Liver (tissue), 9 donors: ENCODE measurements around the gene COL15A1. TPM values are rescaled to one million over a fixed set of nuclear protein-coding genes. Genes with fewer than 3 reads are reported as not detected.

Experiments
- DNase-seq: peaks from one replicate; pipeline ENCODE4 v3.0.0-alpha.2; 2017; ENCODE audit warnings: low spot score
- H3K27ac ChIP-seq, 2 donors: one replicate each; pipeline ENCODE4 v1.7.0; 2013; ENCODE audit warnings: inconsistent platforms in 2 of 2, low read length in 2 of 2, control low read depth in 1 of 2, low read depth in 1 of 2, mild to moderate bottlenecking in 1 of 2
- H3K27me3 ChIP-seq, 4 donors: one replicate each; pipeline versions ENCODE4 v1.6.1 to v1.7.0; 2013; ENCODE audit warnings: low read length in 3 of 4, inconsistent platforms in 1 of 4, mild to moderate bottlenecking in 1 of 4, moderate library complexity in 1 of 4; ENCODE audit not compliant: control insufficient read depth in 4 of 4, insufficient read depth in 4 of 4
- H3K36me3 ChIP-seq, 4 donors: one replicate each; pipeline versions ENCODE4 v1.6.1 to v1.7.0; 2013; ENCODE audit warnings: low read length in 3 of 4, mild to moderate bottlenecking in 3 of 4, low read depth in 1 of 4, moderate library complexity in 1 of 4; ENCODE audit not compliant: control insufficient read depth in 4 of 4, insufficient read depth in 3 of 4
- H3K4me1 ChIP-seq, 4 donors: one replicate each; pipeline versions ENCODE4 v1.6.1 to v1.7.0; 2013; ENCODE audit warnings: low read length in 3 of 4, mild to moderate bottlenecking in 3 of 4, moderate library complexity in 1 of 4; ENCODE audit not compliant: control insufficient read depth in 4 of 4, insufficient read depth in 4 of 4
- H3K4me3 ChIP-seq, 3 donors: one replicate each; pipeline versions ENCODE4 v1.6.1 to v1.7.0; 2013; ENCODE audit warnings: low read length in 3 of 3, control low read depth in 1 of 3, low read depth in 1 of 3, mild to moderate bottlenecking in 1 of 3
- H3K9ac ChIP-seq, 2 donors: one replicate each; pipeline ENCODE4 v1.7.0; 2013; ENCODE audit warnings: low read length in 2 of 2, mild to moderate bottlenecking in 2 of 2, moderate library complexity in 2 of 2, control low read depth in 1 of 2, low read depth in 1 of 2
- H3K9me3 ChIP-seq, 4 donors: one replicate each; pipeline versions ENCODE4 v1.6.1 to v1.7.0; 2013; ENCODE audit warnings: low read length in 3 of 4; ENCODE audit not compliant: control insufficient read depth in 4 of 4
- CTCF ChIP-seq: fragments of 150-350 bp; IDR thresholded peaks from 2 replicates; pipeline ENCODE4 v1.5.1; 2017; ENCODE audit warnings: improper control_type of control experiment, low read depth, low read length; ENCODE audit not compliant: missing input control
- EGR1 ChIP-seq, 2 donors: IDR thresholded peaks; 2 replicates each; pipeline ENCODE4 v1.6.1; 2016 to 2018; ENCODE audit warnings: antibody characterized with exemption in 2 of 2, low read depth in 2 of 2
- FOXA1 ChIP-seq: IDR thresholded peaks from 2 replicates; pipeline ENCODE4 v1.6.1; 2016; ENCODE audit warnings: antibody characterized with exemption
- FOXA2 ChIP-seq: IDR thresholded peaks from 2 replicates; pipeline ENCODE4 v1.6.1; 2016; ENCODE audit warnings: antibody characterized with exemption
- GABPA ChIP-seq, 2 donors: IDR thresholded peaks in 1 of 2; conservative IDR thresholded peaks in 1 of 2; 2 replicates each; pipeline ENCODE4 v1.6.1; 2016; ENCODE audit warnings: antibody characterized with exemption in 2 of 2, mild to moderate bottlenecking in 1 of 2, moderate library complexity in 1 of 2
- HNF4A ChIP-seq, 2 donors: conservative IDR thresholded peaks; 2 replicates each; pipeline ENCODE4 v1.6.1; 2016; ENCODE audit warnings: antibody characterized with exemption in 2 of 2, mild to moderate bottlenecking in 2 of 2
- HNF4G ChIP-seq: IDR thresholded peaks from 2 replicates; pipeline ENCODE4 v1.6.1; 2016; ENCODE audit warnings: antibody characterized with exemption
- JUND ChIP-seq, 2 donors: IDR thresholded peaks; 2 replicates each; pipeline ENCODE4 v1.6.1; 2016; ENCODE audit warnings: antibody characterized with exemption in 2 of 2
- NR2F2 ChIP-seq: IDR thresholded peaks from 2 replicates; pipeline ENCODE4 v1.6.1; 2016; ENCODE audit warnings: antibody characterized with exemption
- RAD21 ChIP-seq, 2 donors: IDR thresholded peaks; 2 replicates each; pipeline ENCODE4 v1.6.1; 2016; ENCODE audit warnings: antibody characterized with exemption in 2 of 2, mild to moderate bottlenecking in 2 of 2
- REST ChIP-seq: IDR thresholded peaks from 2 replicates; pipeline ENCODE4 v1.6.1; 2016; ENCODE audit warnings: antibody characterized with exemption, mild to moderate bottlenecking
- RXRA ChIP-seq, 2 donors: IDR thresholded peaks; 2 replicates each; pipeline ENCODE4 v1.6.1; 2017 to 2018; ENCODE audit warnings: antibody characterized with exemption in 2 of 2, mild to moderate bottlenecking in 1 of 2
- SP1 ChIP-seq: IDR thresholded peaks from 2 replicates; pipeline ENCODE4 v1.6.1; 2018; ENCODE audit warnings: antibody characterized with exemption, mild to moderate bottlenecking
- TAF1 ChIP-seq: conservative IDR thresholded peaks from 2 replicates; pipeline ENCODE4 v1.6.1; 2016; ENCODE audit warnings: antibody characterized with exemption, mild to moderate bottlenecking
- YY1 ChIP-seq: IDR thresholded peaks from 2 replicates; pipeline ENCODE4 v1.6.1; 2016; ENCODE audit warnings: antibody characterized with exemption, mild to moderate bottlenecking
- ZBTB33 ChIP-seq: IDR thresholded peaks from 2 replicates; pipeline ENCODE4 v1.6.1; 2016; ENCODE audit warnings: antibody characterized with exemption
- WGBS: extraction: QIAGEN DNeasy Blood & Tissue Kit; methylation state at CpG from one replicate; pipeline ENCODE4 v1.1.7; 2013; 5-methylcytosine and 5-hydroxymethylcytosine counted together
- polyA plus RNA-seq, 2 donors: library from polyadenylated mRNA; stranded (reverse) in 1 of 2; unstranded in 1 of 2; fragments of 200-250 nt in 1 of 2; fragments of >200 nt in 1 of 2; fragmentation: Nextera tagmentation in 1 of 2; extraction: Ambion mirVana in 1 of 2; gene quantifications; one replicate each; pipeline versions ENCODE4 v1.2.1 to v1.2.3, GENCODE V29; 2013 to 2015
- total RNA-seq, 2 donors: library from RNA; depleted of rRNA; stranded (reverse); fragments of >200 nt; gene quantifications; one replicate each; pipeline ENCODE4 v1.2.3, GENCODE V29; 2014
- TF ChIP-seq, protein P1 (sequence below): IDR thresholded peaks from 2 replicates; pipeline ENCODE4 v1.6.1; 2016; ENCODE audit warnings: antibody characterized with exemption
- donor health status: healthy.
- donor health status: healthy.
- donor health status: healthy.
- donor health status: healthy.
- donor health status: healthy.

The COL15A1 gene
- total and polyA plus RNA-seq, 4 donors = 0.10 to 0.42 (median 0.24) TPM

- no peak for TF ChIP-seq GABPA (IDR thresholded peaks at IDR 0.05 in 1 of 2, conservative IDR thresholded peaks at IDR 0.05 in 1 of 2)
- TF ChIP-seq FOXA1 = no peak
- TF ChIP-seq FOXA2 = no peak
- no peak for TF ChIP-seq HNF4G
- no peak for TF ChIP-seq NR2F2
- TF ChIP-seq HNF4A (conservative IDR thresholded peaks at IDR 0.05) = no peak
- no peak for TF ChIP-seq JUND (IDR thresholded peaks at IDR 0.05)
- TF ChIP-seq RXRA (IDR thresholded peaks at IDR 0.05) = no peak
- no peak for TF ChIP-seq CTCF
- TF ChIP-seq YY1 = no peak
- 78% methylated on average over 4 of the region's 4 CpGs for WGBS
These were observed 38.7 kb upstream of the COL15A1 start for GRCh38 chr9:98905015-98905414.

DNA sequence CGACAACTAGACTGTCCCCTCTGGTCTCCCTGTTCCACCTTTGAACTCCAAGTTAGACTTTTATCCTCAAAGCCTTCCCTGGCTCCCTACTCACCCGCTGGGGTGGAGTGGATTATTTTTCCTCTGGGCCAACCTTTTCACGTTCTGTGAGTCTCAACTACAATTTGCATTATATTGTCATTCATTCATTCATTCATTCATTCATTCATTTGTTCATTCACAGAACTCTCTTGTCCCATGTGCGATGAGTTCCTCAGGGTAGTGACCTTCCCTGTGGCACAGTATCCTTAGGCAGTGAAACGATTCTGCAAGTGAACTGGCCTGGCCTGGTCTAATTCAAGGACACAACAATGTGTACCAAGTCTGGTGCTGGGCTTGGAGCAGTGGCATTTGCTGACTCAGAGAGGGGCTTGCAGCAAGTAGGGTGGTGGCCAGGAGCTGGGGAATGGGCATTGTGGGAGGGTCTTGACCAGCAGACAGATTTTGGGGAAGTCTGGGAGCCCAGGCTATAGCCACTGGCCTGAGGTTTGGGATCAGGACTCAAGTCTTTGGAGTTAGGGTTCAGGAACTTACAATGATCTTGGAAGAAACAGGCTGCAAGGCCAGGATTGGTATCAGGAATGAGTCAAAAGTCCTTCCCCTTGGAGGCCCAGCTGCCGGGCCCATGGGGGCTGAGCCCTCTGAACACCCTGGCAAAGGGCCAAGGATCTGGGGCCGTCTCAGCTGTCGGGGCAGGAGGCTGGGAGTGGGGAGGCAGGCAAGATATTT is 37.2 kb upstream of the COL15A1 start:
- Histone ChIP-seq H3K27ac (no peak overlapping the region), H3K4me1 (no peaks in the 10 kb centered on the region), H3K9me3 (no peaks in the 10 kb centered on the region), H3K4me3 (no peak overlapping the region), H3K9ac (no peak overlapping the region), H3K36me3 (no peaks in the 10 kb centered on the region), H3K27me3 (no peaks in the 10 kb centered on the region)
- TF ChIP-seq JUND (IDR thresholded peaks at IDR 0.05) (no peak), RAD21 (IDR thresholded peaks at IDR 0.05) (no peak)
- DNase-seq = no peak
- WGBS = 74% methylated on average over 8 of the region's 8 CpGs

More at GRCh38 chr9:98905015-98905414, 38.7 kb upstream of the COL15A1 start:
- Histone ChIP-seq H3K27me3 (peaks cover 0 to 2% (median 0%) of the 10 kb centered on the region in 4 donors), H3K27ac (no peak overlapping the region), H3K36me3 (no peaks in the 10 kb centered on the region), H3K4me1 (no peaks in the 10 kb centered on the region), H3K4me3 (no peak overlapping the region), H3K9ac (no peak overlapping the region), H3K9me3 (no peaks in the 10 kb centered on the region)
- DNase-seq = no peak

DNA sequence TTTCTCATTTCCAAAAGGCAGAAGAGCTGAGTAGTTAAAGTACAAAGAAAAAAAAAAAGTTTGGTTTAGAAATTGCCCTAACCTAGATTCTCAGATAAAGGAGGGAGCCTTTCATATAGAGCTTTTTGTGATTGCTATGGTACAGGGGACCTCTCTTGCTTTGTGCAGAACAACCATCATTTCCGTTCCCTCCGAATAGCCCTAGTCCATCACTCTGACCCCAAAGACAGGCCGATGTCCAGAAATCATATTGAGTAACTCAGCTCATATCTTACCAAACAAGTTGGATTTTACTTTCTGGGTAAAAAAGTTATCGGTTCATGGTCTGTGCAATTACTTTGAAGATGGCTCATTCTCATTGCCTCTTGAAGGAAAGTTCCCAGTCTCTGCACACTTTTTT is 36.7 kb upstream of the COL15A1 start:
- DNase-seq = no peak
- no peak overlapping the region for H3K27ac ChIP-seq
- WGBS = 58% methylated on average over 4 of the region's 4 CpGs
- TF ChIP-seq REST = no peak
- no peak for TF ChIP-seq EGR1 (IDR thresholded peaks at IDR 0.05; ENCODE audit: low read depth in 2 of 2)
- TF ChIP-seq HNF4A (conservative IDR thresholded peaks at IDR 0.05) = no peak
- TF ChIP-seq, protein P1, sequence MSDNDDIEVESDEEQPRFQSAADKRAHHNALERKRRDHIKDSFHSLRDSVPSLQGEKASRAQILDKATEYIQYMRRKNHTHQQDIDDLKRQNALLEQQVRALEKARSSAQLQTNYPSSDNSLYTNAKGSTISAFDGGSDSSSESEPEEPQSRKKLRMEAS = no peak
- TF ChIP-seq CTCF = no peak
- no peak for TF ChIP-seq YY1
- no peak for TF ChIP-seq ZBTB33
- no peak for TF ChIP-seq FOXA1
- TF ChIP-seq HNF4G = no peak
- no peak for TF ChIP-seq SP1
- no peak for TF ChIP-seq RXRA (IDR thresholded peaks at IDR 0.05)
- TF ChIP-seq NR2F2 = no peak
- no peak for TF ChIP-seq FOXA2
- no peak for TF ChIP-seq TAF1

More for the DNA sequence above, 36.7 kb upstream of the COL15A1 start:
- H3K4me1 ChIP-seq = no peaks in the 10 kb centered on the region
- no peaks in the 10 kb centered on the region for H3K27me3 ChIP-seq
- no peak overlapping the region for H3K9ac ChIP-seq
- H3K9me3 ChIP-seq = no peaks in the 10 kb centered on the region
- H3K4me3 ChIP-seq = no peak overlapping the region
- no peaks in the 10 kb centered on the region for H3K36me3 ChIP-seq
